Activated gamma-delta T cell treated with anti-CD3 and anti-CD28 coated beads, Interleukin-2, amount 50 U/mL, for 16 hours (primary cell): ENCODE data around the gene NTM.
"Not testable (repeated sequence)": the region's sequence is repeated elsewhere in the genome, so short reads cannot be mapped to it uniquely, and the experiment has no call there.

Experiments
- DNase-seq: peaks from one replicate; pipeline ENCODE4 v3.0.0-alpha.2; 2020; ENCODE audit warnings: low read depth

Gene NTM

DNA sequence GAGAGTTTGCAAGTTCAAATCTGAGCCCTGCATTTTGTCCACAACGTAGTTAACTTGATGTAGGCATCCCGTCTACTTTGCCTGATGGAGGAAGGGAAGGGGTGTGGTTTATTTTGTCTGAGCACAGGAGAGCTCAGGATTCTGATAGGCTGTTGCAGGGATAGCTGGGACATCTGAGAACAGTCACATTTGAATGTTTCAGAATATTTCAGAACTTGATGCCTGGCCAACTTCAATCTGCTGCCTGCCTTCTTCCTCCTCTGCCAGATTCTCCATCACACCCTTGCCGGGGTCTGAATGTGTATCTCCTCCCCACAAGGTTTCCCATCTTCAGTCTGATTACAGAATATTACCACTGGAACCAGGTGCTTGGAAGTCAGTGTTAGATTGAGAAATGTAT, 51.6 kb downstream of the NTM start:
- DNase-seq = no peak

DNA sequence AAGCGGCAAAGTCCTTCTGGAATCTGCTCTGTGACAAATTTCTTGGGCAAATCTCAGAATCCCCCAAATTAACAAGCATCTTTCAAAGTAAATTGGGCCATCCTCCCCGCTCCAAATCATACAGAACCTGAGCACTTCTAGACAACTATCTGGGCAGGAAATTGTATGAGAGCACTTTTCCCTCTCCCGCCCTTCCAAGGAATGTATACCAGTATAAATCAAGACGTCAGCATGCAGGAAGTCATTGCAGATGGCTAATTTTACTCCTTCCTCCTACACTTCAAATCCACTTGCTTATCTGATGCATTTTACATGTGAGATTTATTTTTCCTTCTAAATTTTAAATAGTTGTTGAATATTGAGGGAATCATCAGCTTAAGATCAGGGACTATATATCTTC, 52.1 kb downstream of the NTM start:
- no peak for DNase-seq

DNA sequence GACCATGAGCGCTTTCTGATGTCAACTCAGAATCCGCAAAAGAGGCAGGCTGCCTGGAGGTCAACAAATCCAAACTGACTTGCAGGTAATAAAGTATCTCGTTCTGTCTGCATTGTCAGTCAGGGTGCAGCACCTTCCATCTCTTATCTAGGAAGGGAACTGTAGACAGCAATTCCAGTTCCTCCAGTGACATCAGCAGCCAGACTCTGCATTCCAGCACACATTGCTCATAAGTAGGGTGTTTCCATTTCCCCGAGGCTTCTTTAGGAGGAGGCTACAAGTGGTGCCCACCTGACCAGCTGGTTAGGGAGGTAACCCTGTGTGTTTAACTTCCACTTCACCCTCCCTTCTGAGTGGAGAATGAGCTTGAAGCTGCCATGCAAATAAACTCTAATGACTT, 53.3 kb downstream of the NTM start:
- no peak for DNase-seq

GRCh38 chr11:131424257-131424876, 54.0 kb downstream of the NTM start:
- DNase-seq = not testable (repeated sequence)

GRCh38 chr11:131425285-131425684, 54.9 kb downstream of the NTM start:
- no peak for DNase-seq

GRCh38 chr11:131428853-131429252, 58.4 kb downstream of the NTM start:
- no peak for DNase-seq

- no peak for DNase-seq
Measured at GRCh38 chr11:131430473-131431208, 60.2 kb downstream of the NTM start.

GRCh38 chr11:131441051-131441810, 70.8 kb downstream of the NTM start:
- DNase-seq = no peak

DNA sequence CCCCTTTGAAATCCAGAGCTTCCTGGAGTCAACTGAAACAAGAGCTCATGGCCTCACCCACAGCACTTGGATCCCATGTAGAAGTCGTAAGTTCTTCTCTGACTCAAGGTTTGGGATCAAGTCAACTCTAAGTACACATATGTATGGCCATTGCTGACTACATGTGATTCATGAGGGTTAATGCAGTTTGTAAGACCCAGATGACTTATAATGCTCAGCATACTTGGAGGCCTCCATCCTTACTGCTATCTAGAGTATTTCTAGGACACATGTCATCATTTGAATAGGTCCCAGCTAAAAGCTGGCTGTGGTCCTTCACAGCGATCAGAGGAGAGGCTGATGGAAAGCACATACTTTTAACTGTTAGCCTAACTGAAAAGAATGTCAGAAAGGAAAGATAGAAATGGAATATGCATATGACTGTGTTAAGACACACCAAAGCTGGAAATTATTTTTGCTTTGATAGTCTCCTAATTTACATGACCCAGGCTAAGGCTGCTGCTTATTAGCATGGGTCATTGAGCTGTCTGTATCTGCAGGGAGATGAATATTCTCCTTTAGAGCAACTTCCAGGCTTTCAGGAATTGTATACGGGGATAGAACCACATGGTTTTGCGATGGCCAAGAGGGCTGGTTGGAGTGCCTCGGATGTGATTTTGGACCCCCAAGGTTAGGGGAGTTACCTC, 76.3 kb downstream of the NTM start:
- DNase-seq = no peak

- no peak for DNase-seq
Measured at GRCh38 chr11:131447277-131447815, 76.9 kb downstream of the NTM start.

GRCh38 chr11:131447898-131448297, 77.5 kb downstream of the NTM start:
- DNase-seq = no peak

DNA sequence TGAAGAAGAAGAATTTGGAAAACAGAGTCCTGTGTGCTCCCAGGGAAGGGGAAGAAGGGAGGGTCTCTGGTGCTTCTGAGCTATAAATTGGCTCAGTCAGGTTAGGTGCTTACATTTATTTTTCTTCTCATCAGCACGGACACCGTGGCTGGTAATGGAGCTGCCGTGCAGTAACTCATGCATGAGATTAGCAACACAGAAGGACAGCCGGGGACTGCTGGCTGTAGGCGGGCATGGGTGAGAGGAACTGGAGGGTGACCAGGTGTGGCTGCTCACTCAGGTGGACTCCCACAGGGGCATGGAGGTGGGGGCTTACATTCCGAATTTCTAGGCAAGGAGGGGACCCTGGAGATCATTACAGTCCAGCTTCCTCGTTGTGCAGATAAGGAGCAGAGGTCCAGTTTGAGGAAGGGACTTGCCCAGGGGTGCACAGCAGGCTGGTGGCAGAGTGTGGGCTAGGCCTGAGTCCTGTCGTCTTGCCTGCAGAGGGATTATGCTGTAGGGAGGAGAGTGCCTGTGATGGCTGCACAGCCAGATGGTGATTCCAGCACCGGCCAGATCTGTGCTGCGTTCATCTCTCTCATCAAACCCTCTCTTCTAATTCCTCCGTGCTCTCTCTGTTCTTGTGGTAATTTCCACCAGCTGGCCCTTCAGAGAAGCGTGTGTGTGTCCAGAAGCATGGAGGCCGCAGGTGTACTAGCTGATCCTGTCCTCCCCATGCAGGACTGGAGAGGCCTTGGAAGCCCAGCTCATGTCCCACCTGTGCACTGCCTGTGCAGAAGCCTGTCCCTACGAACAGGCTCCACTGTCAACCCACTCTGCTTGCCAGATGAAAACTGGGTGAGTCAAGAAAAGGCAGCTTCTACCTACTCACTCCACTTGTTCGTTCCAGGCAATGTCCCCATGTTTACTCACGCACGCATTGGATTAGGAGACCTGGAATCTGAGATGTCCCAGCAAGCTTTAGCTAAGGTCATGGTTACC, 78.9 kb downstream of the NTM start:
- no peak for DNase-seq

- no peak for DNase-seq
Measured at GRCh38 chr11:131454490-131454889, 84.1 kb downstream of the NTM start.

DNA sequence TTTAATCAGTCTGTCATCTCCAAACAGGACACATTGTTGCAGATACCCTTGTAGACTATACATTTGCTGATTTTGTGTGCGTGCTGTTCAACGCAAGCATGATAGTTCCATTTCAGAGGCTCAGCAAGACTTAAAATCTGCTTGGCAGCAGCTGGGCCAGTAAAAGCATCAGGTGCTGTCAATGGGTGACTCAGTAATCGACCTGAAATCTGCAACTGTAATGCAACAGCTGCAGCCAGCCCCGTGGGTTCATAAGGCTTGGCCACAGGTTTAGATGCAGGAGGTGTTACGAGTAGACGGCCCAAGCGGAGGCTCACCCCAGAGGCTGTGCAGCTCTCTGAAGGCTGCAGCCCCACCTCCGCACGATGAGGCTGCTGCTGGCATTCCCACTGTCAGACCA, 84.6 kb downstream of the NTM start:
- DNase-seq = no peak

- DNase-seq = no peak
Measured at GRCh38 chr11:131455843-131456704, 85.7 kb downstream of the NTM start.

DNA sequence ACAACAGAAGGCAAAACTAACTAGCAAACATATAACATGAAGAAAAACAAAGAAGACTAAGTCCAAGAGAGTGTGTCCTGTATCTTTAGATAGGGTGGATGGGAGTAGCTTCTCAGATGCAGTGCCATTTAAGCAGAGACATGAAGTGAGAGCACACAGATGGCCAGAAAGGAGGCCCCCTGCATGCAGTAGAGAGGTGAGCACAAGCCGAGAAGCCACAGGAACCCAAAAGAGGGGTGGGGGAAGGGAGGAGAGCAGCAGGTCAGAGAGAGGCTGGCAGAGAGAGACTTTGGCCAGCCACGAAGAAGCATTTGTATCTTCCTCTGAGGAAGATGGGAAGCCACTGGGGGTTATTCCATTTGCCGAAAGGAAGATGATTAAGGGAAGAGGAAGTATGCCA, 86.7 kb downstream of the NTM start:
- DNase-seq = no peak

- no peak for DNase-seq
Measured at GRCh38 chr11:131458421-131458820, 88.0 kb downstream of the NTM start.

GRCh38 chr11:131460931-131461330, 90.5 kb downstream of the NTM start:
- DNase-seq = no peak

DNA sequence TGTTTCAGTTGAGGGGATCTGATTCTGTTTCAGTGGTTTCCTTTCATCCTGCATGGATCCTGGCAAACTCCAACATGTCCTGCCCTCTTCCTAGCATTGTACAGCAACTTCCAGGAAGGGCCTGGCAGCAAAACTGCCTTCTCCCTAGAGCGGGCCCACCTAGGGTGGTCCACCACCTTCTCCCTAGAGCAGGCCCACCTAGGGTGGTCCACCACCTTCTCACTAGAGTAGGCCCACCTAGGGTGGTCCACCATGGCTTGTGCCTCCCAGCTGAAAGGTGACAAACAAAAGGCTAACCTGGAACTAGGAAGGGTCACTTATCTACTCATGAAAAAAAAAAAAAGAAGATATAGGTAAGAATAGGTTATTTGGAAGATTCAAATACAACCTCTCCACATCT, 92.2 kb downstream of the NTM start:
- no peak for DNase-seq

- DNase-seq = no peak
Measured at GRCh38 chr11:131463162-131463561, 92.7 kb downstream of the NTM start.
